IMR-90 (cell line): ENCODE measurements around the gene TIRAP. TPM values are rescaled to one million over a fixed set of nuclear protein-coding genes. Genes with fewer than 3 reads are reported as not detected.

Source experiments
- ATAC-seq: fragments of 200-7000 bp; cut with Tn5 transposase; 2 replicates; pipeline ENCODE4 v1.9.1; 2020; ENCODE audit warnings: low read depth, mild to moderate bottlenecking, moderate library complexity
- BruUV-seq: library from RNA; stranded (reverse); fragments of 400-500 nt; replicated peaks from 2 replicates; lab custom pipeline; 2021; lab: Mats Ljungman, UMichigan
- CTCF ChIA-PET: fragments of 300-600 bp; formaldehyde crosslinking; extraction: SDS; loops from one replicate; lab custom pipeline; 2021; ENCODE audit warnings: antibody characterized with exemption; lab: Yijun Ruan, JAX
- POLR2A ChIA-PET: fragments of 300-600 bp; sonication (Branson Sonifier 250); formaldehyde crosslinking; loops from one replicate; lab custom pipeline; 2022; ENCODE audit warnings: antibody characterized with exemption; ENCODE audit not compliant: unreplicated experiment; lab: Charles Lee
- DNase-seq: peaks from one replicate; pipeline ENCODE4 v3.0.0; 2013
- H2AFZ ChIP-seq: replicated peaks from 2 replicates; pipeline ENCODE3; 2013; ENCODE audit warnings: low read length, mild to moderate bottlenecking; ENCODE audit not compliant: poor library complexity
- H2AK5ac ChIP-seq: 2 replicates; pipeline ENCODE4 v1.6.1; 2013; ENCODE audit warnings: low read depth, low read length, inconsistent platforms
- H2AK9ac ChIP-seq: replicated peaks from 2 replicates; pipeline ENCODE3; 2013; ENCODE audit warnings: mild to moderate bottlenecking, low read depth, low read length, moderate library complexity; ENCODE audit not compliant: poor library complexity
- H2BK120ac ChIP-seq: 2 replicates; pipeline ENCODE4 v1.6.1; 2013; ENCODE audit warnings: low read depth, low read length, inconsistent platforms
- H2BK15ac ChIP-seq: 3 replicates; pipeline ENCODE4 v1.6.1; 2013; ENCODE audit warnings: low read depth, low read length, inconsistent platforms
- H2BK20ac ChIP-seq: 2 replicates; pipeline ENCODE4 v1.6.1; 2013; ENCODE audit warnings: low read depth, mild to moderate bottlenecking, inconsistent platforms, low read length, moderate library complexity
- H2BK5ac ChIP-seq: 2 replicates; pipeline ENCODE4 v1.6.1; 2013; ENCODE audit warnings: mild to moderate bottlenecking, low read depth, low read length, inconsistent platforms; ENCODE audit not compliant: poor library complexity, severe bottlenecking
- H3K14ac ChIP-seq: replicated peaks from 2 replicates; pipeline ENCODE4 v1.6.1; 2013; ENCODE audit warnings: low read depth, low read length, inconsistent platforms
- H3K18ac ChIP-seq: 2 replicates; pipeline ENCODE4 v1.6.1; 2013; ENCODE audit warnings: low read depth, low read length, control low read depth
- H3K23ac ChIP-seq: 2 replicates; pipeline ENCODE4 v1.6.1; 2013; ENCODE audit warnings: low read depth, low read length, inconsistent platforms
- H3K27ac ChIP-seq: 2 replicates; pipeline ENCODE4 v1.5.1; 2013; ENCODE audit warnings: mild to moderate bottlenecking, control low read depth, low read length; ENCODE audit not compliant: insufficient read depth
- H3K27me3 ChIP-seq: 2 replicates; pipeline ENCODE4 v1.6.1; 2013; ENCODE audit warnings: low read length; ENCODE audit not compliant: control insufficient read depth, insufficient read depth
- H3K36me3 ChIP-seq: 2 replicates; pipeline ENCODE4 v1.6.1; 2013; ENCODE audit warnings: low read length, mixed read lengths; ENCODE audit not compliant: control insufficient read depth, insufficient read depth
- H3K4ac ChIP-seq: 2 replicates; pipeline ENCODE4 v1.6.1; 2013; ENCODE audit warnings: low read depth, low read length, inconsistent platforms
- H3K4me1 ChIP-seq: 2 replicates; pipeline ENCODE4 v1.6.1; 2013; ENCODE audit warnings: low read length, mixed read lengths; ENCODE audit not compliant: control insufficient read depth, insufficient read depth
- H3K4me2 ChIP-seq: 2 replicates; pipeline ENCODE4 v1.6.1; 2013; ENCODE audit warnings: low read depth, mild to moderate bottlenecking, control low read depth, low read length, moderate library complexity
- H3K4me3 ChIP-seq: 2 replicates; pipeline ENCODE4 v1.5.1; 2013; ENCODE audit warnings: low read depth, mild to moderate bottlenecking, control low read depth, low read length, moderate library complexity; ENCODE audit not compliant: insufficient read depth
- H3K56ac ChIP-seq: 2 replicates; pipeline ENCODE4 v1.6.1; 2013; ENCODE audit warnings: low read length, inconsistent platforms; ENCODE audit not compliant: insufficient read depth; ENCODE audit errors: extremely low read depth
- H3K79me1 ChIP-seq, 2 experiments: 2 replicates each; pipeline ENCODE4 v1.6.1; 2013; ENCODE audit warnings: low read length in 2 of 2, inconsistent platforms in 1 of 2, low read depth in 1 of 2
- H3K9ac ChIP-seq: 2 replicates; pipeline ENCODE4 v1.6.1; 2013; ENCODE audit warnings: low read depth, low read length, control low read depth
- H3K9me1 ChIP-seq: 2 replicates; pipeline ENCODE4 v1.6.1; 2013; ENCODE audit warnings: low read length, inconsistent platforms; ENCODE audit not compliant: insufficient read depth
- H3K9me3 ChIP-seq: 2 replicates; pipeline ENCODE4 v1.6.1; 2013; ENCODE audit warnings: low read length; ENCODE audit not compliant: control insufficient read depth, insufficient read depth
- H4K20me1 ChIP-seq: 2 replicates; pipeline ENCODE4 v1.6.1; 2013; ENCODE audit warnings: low read length, inconsistent platforms; ENCODE audit not compliant: insufficient read depth
- H4K5ac ChIP-seq: 2 replicates; pipeline ENCODE4 v1.6.1; 2013; ENCODE audit warnings: mild to moderate bottlenecking, low read depth, low read length, control low read depth
- H4K8ac ChIP-seq, 2 experiments: 2 replicates each; pipeline ENCODE4 v1.6.1; 2013; ENCODE audit warnings: low read depth in 2 of 2, low read length in 2 of 2, control low read depth in 1 of 2, inconsistent platforms in 1 of 2
- H4K91ac ChIP-seq: 2 replicates; pipeline ENCODE4 v1.6.1; 2013; ENCODE audit warnings: low read depth, low read length, inconsistent platforms; ENCODE audit not compliant: insufficient read depth
- CHD1 ChIP-seq: IDR thresholded peaks from 2 replicates; pipeline ENCODE4 v1.6.1; 2012; ENCODE audit warnings: low read depth, low read length, improper control_type of control experiment
- FOS ChIP-seq: fragments of 150-350 bp; IDR thresholded peaks from 2 replicates; pipeline ENCODE4 v1.6.1; 2016; ENCODE audit warnings: low read depth, low read length
- NFE2L2 ChIP-seq: fragments of 150-350 bp; IDR thresholded peaks from 2 replicates; pipeline ENCODE4 v1.6.1; 2016; ENCODE audit warnings: low read depth, mild to moderate bottlenecking, low read length
- POLR2A ChIP-seq: IDR thresholded peaks from 2 replicates; pipeline ENCODE4 v1.6.1; 2012; ENCODE audit warnings: mild to moderate bottlenecking, low read depth, low read length
- RAD21 ChIP-seq: IDR thresholded peaks from 2 replicates; pipeline ENCODE4 v1.6.1; 2012; ENCODE audit warnings: low read length, improper control_type of control experiment
- RCOR1 ChIP-seq: IDR thresholded peaks from 2 replicates; pipeline ENCODE4 v1.6.1; 2012; ENCODE audit warnings: mild to moderate bottlenecking, low read length, improper control_type of control experiment; ENCODE audit not compliant: insufficient replicate concordance
- RFX5 ChIP-seq: IDR thresholded peaks from 2 replicates; pipeline ENCODE4 v1.8.0; 2012; ENCODE audit warnings: low read depth, mild to moderate bottlenecking, low read length, moderate library complexity
- WGBS, 2 experiments: methylation state at CpG; one replicate each; pipeline versions ENCODE4 v1.1.5 to v1.1.7; 2013; ENCODE audit warnings: missing lambda C conversion rate in 2 of 2; ENCODE audit not compliant: insufficient read length in 1 of 2; ENCODE audit errors: extremely low coverage in 2 of 2; 5-methylcytosine and 5-hydroxymethylcytosine counted together
- dilution Hi-C: fragments of 300-500 bp; cut with HindIII; formaldehyde crosslinking; loops from one replicate; pipeline ENCODE4 v1.14.3; 2018; ENCODE audit warnings: low sequenced_read_pairs; ENCODE audit not compliant: unreplicated experiment
- in situ Hi-C: fragments of 300-500 bp; cut with MboI; formaldehyde crosslinking; loops from 3 replicates; pipeline ENCODE4 v1.14.3; 2019; ENCODE audit warnings: low sequenced_read_pairs, inconsistent platforms, mixed read lengths
- intact Hi-C: fragments of 100-400 bp; cut with micrococcal nuclease; formaldehyde crosslinking; loops from 2 replicates; pipeline ENCODE4 v1.10.0; 2022
- polyA plus RNA-seq, 3 experiments: library from polyadenylated mRNA; depleted of rRNA; stranded (reverse); fragments of >200 nt; gene quantifications; 2 replicates each; pipeline ENCODE4 v1.2.3, GENCODE V29; 2012; ENCODE audit warnings: low replicate concordance in 1 of 3
- total RNA-seq: library from RNA; depleted of rRNA; stranded (reverse); fragments of >200 nt; gene quantifications from 2 replicates; pipeline ENCODE4 v1.2.3, GENCODE V29; 2012
- TF ChIP-seq, protein P1 (sequence below): conservative IDR thresholded peaks from 2 replicates; pipeline ENCODE4 v1.5.1; 2012; ENCODE audit warnings: mild to moderate bottlenecking, low read depth, low read length, improper control_type of control experiment
- TF ChIP-seq, protein P2 (sequence below): fragments of 150-350 bp; IDR thresholded peaks from 2 replicates; pipeline ENCODE4 v1.6.1; 2016; ENCODE audit warnings: low read depth, mild to moderate bottlenecking, low read length, moderate library complexity, borderline replicate concordance

The TIRAP gene
- total and polyA plus RNA-seq, 2 of the 4 experiments (the other 2 are of a cell fraction), result 3.0 to 7.4 TPM

DNA sequence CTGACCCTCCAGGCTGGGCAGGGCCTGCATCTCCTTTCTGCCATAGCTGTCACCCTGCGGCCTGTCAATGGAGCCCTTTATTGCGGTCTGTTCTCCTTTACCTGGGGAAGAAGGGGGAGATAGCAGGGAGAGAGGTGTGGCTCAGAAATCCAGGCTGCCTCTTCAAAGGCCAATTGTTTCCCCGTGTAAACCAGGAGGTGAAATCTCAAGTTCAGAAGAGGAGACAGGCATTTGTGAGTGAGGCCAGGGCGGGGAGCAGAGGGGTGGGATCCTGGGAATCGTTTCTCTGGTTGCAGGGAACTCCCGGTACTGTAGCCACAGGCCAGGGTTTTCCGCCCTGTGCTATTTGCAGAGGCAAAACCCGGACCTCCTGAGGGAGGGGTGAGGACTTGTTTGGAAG, 30.1 kb downstream of the TIRAP start:
- H3K18ac ChIP-seq, result no peak overlapping the region
- H3K27me3 ChIP-seq, result no peaks in the 10 kb centered on the region
- DNase-seq, result no peak
- no peak overlapping the region for H3K23ac ChIP-seq
- no peak overlapping the region for H3K27ac ChIP-seq
- no peak overlapping the region for H2BK20ac ChIP-seq
- TF ChIP-seq RAD21 (no peak), RFX5 (no peak), NFE2L2 (no peak), CHD1 (no peak), POLR2A (no peak), RCOR1 (no peak), FOS (no peak)
- TF ChIP-seq, protein P1, sequence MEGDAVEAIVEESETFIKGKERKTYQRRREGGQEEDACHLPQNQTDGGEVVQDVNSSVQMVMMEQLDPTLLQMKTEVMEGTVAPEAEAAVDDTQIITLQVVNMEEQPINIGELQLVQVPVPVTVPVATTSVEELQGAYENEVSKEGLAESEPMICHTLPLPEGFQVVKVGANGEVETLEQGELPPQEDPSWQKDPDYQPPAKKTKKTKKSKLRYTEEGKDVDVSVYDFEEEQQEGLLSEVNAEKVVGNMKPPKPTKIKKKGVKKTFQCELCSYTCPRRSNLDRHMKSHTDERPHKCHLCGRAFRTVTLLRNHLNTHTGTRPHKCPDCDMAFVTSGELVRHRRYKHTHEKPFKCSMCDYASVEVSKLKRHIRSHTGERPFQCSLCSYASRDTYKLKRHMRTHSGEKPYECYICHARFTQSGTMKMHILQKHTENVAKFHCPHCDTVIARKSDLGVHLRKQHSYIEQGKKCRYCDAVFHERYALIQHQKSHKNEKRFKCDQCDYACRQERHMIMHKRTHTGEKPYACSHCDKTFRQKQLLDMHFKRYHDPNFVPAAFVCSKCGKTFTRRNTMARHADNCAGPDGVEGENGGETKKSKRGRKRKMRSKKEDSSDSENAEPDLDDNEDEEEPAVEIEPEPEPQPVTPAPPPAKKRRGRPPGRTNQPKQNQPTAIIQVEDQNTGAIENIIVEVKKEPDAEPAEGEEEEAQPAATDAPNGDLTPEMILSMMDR, result no peak
- TF ChIP-seq, protein P2, sequence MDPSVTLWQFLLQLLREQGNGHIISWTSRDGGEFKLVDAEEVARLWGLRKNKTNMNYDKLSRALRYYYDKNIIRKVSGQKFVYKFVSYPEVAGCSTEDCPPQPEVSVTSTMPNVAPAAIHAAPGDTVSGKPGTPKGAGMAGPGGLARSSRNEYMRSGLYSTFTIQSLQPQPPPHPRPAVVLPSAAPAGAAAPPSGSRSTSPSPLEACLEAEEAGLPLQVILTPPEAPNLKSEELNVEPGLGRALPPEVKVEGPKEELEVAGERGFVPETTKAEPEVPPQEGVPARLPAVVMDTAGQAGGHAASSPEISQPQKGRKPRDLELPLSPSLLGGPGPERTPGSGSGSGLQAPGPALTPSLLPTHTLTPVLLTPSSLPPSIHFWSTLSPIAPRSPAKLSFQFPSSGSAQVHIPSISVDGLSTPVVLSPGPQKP, result no peak
- ChIA-PET POLR2A (no interaction called here), CTCF (interaction anchor here (1.0 kb wide), 1 partner anchor 168 kb away, joined by 3 read pairs; no protein-coding TSS in a partner anchor)
- no peaks in the 10 kb centered on the region for H3K9me3 ChIP-seq
- H3K56ac ChIP-seq, result no peak overlapping the region
- peaks cover 3% of the 10 kb centered on the region; the same call in 1 of the 2 replicates for H4K20me1 ChIP-seq
- in situ Hi-C loops (loop anchor here (10.0 to 25.0 kb wide), 3 partner anchors 102 to 1024 kb away; no protein-coding TSS in a partner anchor), dilution Hi-C loops (no loop called here), intact Hi-C loops (loop anchor here (5.0 to 10.0 kb wide), 3 partner anchors 292 to 1182 kb away; no protein-coding TSS in a partner anchor)
- peaks cover 8% of the 10 kb centered on the region for H3K4me1 ChIP-seq
- no peak overlapping the region for H2AK5ac ChIP-seq
- no peak for ATAC-seq
- no CpG with 5 or more reads among the region's 8 CpGs for WGBS, 2 experiments
- BruUV-seq, result no TSS peak
- H4K5ac ChIP-seq, result no peak overlapping the region
- H3K4ac ChIP-seq, result no peak overlapping the region
- no peak overlapping the region for H3K4me2 ChIP-seq
- H3K9ac ChIP-seq, result no peak overlapping the region
- no peak overlapping the region for H2AK9ac ChIP-seq
- H2BK15ac ChIP-seq, result no peak overlapping the region
- no peak overlapping the region for H3K4me3 ChIP-seq
- no peak overlapping the region for H2BK5ac ChIP-seq
- no peak overlapping the region for H2BK120ac ChIP-seq
- peaks cover 0 to 3% of the 10 kb centered on the region in 2 experiments; a peak in 1 of 4 replicates for H3K79me1 ChIP-seq
- H4K91ac ChIP-seq, result no peak overlapping the region
- peaks cover 5% of the 10 kb centered on the region; the same call in 1 of the 2 replicates for H3K9me1 ChIP-seq
- no peak overlapping the region for H4K8ac ChIP-seq
- peaks cover 4% of the 10 kb centered on the region; the same call in 1 of the 2 replicates for H3K36me3 ChIP-seq
- H3K14ac ChIP-seq, result no peak overlapping the region
- no peak overlapping the region for H2AFZ ChIP-seq
